ENCODE results near the gene UPK1B.

Gene UPK1B

GRCh38 chr3:119175872-119176756 lies 2.7 kb downstream of the UPK1B start:
- ChIA-PET POLR2A (no interaction called here), CTCF (no interaction called here)
- DNase-seq (ENCODE audit: extremely low spot score), result no peak
- TF ChIP-seq CTCF (IDR thresholded peaks at IDR 0.05; ENCODE audit: control extremely low read depth, extremely low read depth, low read depth, missing control alignments), result no peak

GRCh38 chr3:119176778-119177177 lies 3.4 kb downstream of the UPK1B start:
- ChIA-PET CTCF (no interaction called here), POLR2A (no interaction called here)
- DNase-seq (ENCODE audit: extremely low spot score), result no peak
- no peak for TF ChIP-seq CTCF (IDR thresholded peaks at IDR 0.05; ENCODE audit: control extremely low read depth, extremely low read depth, low read depth, missing control alignments)

GRCh38 chr3:119177321-119177720 lies 3.9 kb downstream of the UPK1B start:
- POLR2A ChIA-PET, result no interaction called here
- no peak for TF ChIP-seq CTCF (IDR thresholded peaks at IDR 0.05; ENCODE audit: control extremely low read depth, extremely low read depth, low read depth, missing control alignments)
- DNase-seq (ENCODE audit: extremely low spot score), result no peak
- CTCF ChIA-PET, result no interaction called here

- no peak for TF ChIP-seq CTCF (IDR thresholded peaks at IDR 0.05; ENCODE audit: control extremely low read depth, extremely low read depth, low read depth, missing control alignments)
- no peak for DNase-seq (ENCODE audit: extremely low spot score)
- ChIA-PET POLR2A (no interaction called here), CTCF (interaction anchor here (1.8 kb wide), 1 partner anchor 16 kb away, joined by 3 read pairs; no protein-coding TSS in a partner anchor)
Observed at GRCh38 chr3:119181765-119182164, 8.4 kb downstream of the UPK1B start.

GRCh38 chr3:119184111-119184510 lies 10.7 kb downstream of the UPK1B start:
- no peak for TF ChIP-seq CTCF (IDR thresholded peaks at IDR 0.05; ENCODE audit: control extremely low read depth, extremely low read depth, low read depth, missing control alignments)
- POLR2A ChIA-PET, result no interaction called here
- CTCF ChIA-PET, result interaction anchor here (1.4 kb wide), 1 partner anchor 38 kb away, joined by 3 read pairs; the partner anchor contains the start of gene TEX55
- no peak for DNase-seq (ENCODE audit: extremely low spot score)

- no peak for DNase-seq (ENCODE audit: extremely low spot score)
- ChIA-PET POLR2A (no interaction called here), CTCF (interaction anchor here (1.4 kb wide), 1 partner anchor 39 kb away, joined by 3 read pairs; the partner anchor contains the start of gene TEX55)
- no peak for TF ChIP-seq CTCF (IDR thresholded peaks at IDR 0.05; ENCODE audit: control extremely low read depth, extremely low read depth, low read depth, missing control alignments)
Observed at GRCh38 chr3:119184796-119185570, 11.6 kb downstream of the UPK1B start.
